IPS-18a (cell line): ENCODE measurements around the gene SH3BP5.

Experiments
- H3K27ac ChIP-seq: one replicate; pipeline ENCODE4 v1.5.1; 2013; ENCODE audit warnings: low read length
- H3K27me3 ChIP-seq: one replicate; pipeline ENCODE4 v1.6.1; 2013; ENCODE audit warnings: mild to moderate bottlenecking, low read length; ENCODE audit not compliant: control insufficient read depth, insufficient read depth
- H3K36me3 ChIP-seq: one replicate; pipeline ENCODE4 v1.6.1; 2013; ENCODE audit warnings: low read depth, low read length; ENCODE audit not compliant: control insufficient read depth
- H3K4me1 ChIP-seq: one replicate; pipeline ENCODE4 v1.6.1; 2013; ENCODE audit warnings: low read depth, low read length; ENCODE audit not compliant: control insufficient read depth
- H3K4me3 ChIP-seq: one replicate; pipeline ENCODE4 v1.5.1; 2013; ENCODE audit warnings: low read length
- H3K9ac ChIP-seq: one replicate; pipeline ENCODE4 v1.6.1; 2013; ENCODE audit warnings: mild to moderate bottlenecking, low read length, moderate library complexity
- H3K9me3 ChIP-seq: one replicate; pipeline ENCODE4 v1.6.1; 2013; ENCODE audit warnings: low read depth, low read length; ENCODE audit not compliant: control insufficient read depth

The SH3BP5 gene

DNA sequence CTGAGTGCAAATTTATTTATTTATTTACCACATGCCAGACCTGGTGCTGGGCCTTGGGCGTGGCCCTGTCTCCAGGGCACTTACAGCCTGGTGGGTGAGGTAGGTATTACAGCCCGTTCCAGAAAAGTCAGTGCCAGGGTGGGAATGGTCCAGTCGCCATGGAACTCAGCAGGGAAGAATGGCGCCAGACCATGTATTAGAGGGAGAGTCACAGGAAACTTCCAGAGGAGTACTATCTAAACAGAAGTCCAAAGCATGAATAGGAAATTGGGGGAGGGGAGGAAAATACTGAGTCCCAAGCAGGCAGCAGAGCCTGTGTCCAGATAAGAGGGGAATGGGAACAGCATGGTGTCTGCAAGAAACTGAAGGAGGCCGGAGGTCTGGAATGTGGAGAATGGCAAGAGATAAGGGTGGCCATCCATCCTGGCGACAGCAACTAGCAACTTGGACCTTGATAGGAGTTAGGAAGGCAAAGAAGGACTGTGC, 27.0 kb downstream of the SH3BP5 start:
- Histone ChIP-seq H3K9me3 (no peaks in the 10 kb centered on the region), H3K36me3 (peaks cover 4% of the 10 kb centered on the region), H3K27me3 (no peaks in the 10 kb centered on the region), H3K4me3 (no peak overlapping the region), H3K9ac (no peak overlapping the region), H3K27ac (no peak overlapping the region), H3K4me1 (peaks cover 20% of the 10 kb centered on the region)

DNA sequence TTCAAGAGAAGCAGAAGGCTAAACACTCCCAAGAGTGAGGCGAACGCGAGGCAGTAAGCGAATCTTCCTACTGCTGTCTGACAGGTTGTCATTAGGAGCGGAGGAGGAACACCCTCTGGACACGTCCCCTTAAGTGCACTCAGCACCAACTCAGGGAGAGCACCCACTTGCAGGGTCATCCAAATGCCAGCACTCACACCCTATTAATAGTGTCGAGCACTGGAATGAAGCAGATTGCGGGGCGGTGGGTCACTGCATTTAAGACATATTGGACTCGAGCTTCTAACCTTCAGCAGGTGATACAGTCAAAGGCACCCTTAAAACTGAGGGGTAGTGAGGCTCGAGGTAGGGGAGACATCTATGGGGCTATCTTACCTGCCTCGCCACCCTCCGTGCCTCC, 28.7 kb downstream of the SH3BP5 start:
- peaks cover 10% of the 10 kb centered on the region for H3K4me1 ChIP-seq
- H3K9me3 ChIP-seq: no peaks in the 10 kb centered on the region
- no peak overlapping the region for H3K4me3 ChIP-seq
- H3K9ac ChIP-seq: no peak overlapping the region
- no peaks in the 10 kb centered on the region for H3K27me3 ChIP-seq
- H3K36me3 ChIP-seq: peaks cover 4% of the 10 kb centered on the region
- H3K27ac ChIP-seq: no peak overlapping the region

DNA sequence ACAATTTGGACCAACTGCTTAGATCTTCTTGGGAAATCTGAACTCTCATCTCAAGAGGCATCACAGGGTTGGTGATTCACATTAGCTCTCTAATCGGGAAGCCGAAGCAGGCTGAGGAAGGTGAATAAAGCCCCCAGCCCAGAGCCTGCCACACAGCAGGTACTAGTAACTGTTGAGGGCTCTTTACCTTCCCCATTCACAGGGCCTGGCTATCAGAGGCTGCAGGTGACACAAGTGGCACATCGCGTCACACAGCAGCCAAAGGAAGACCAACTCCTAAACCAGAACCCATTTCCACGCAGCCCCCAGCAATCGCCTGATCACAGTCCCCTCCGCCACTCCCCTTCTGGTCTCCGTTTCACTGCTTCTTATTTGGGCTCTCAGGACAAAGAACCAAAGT, 29.2 kb downstream of the SH3BP5 start:
- no peaks in the 10 kb centered on the region for H3K27me3 ChIP-seq
- peaks cover 6% of the 10 kb centered on the region for H3K4me1 ChIP-seq
- H3K4me3 ChIP-seq: no peak overlapping the region
- H3K36me3 ChIP-seq: peaks cover 4% of the 10 kb centered on the region
- no peak overlapping the region for H3K27ac ChIP-seq
- no peak overlapping the region for H3K9ac ChIP-seq
- H3K9me3 ChIP-seq: no peaks in the 10 kb centered on the region

DNA sequence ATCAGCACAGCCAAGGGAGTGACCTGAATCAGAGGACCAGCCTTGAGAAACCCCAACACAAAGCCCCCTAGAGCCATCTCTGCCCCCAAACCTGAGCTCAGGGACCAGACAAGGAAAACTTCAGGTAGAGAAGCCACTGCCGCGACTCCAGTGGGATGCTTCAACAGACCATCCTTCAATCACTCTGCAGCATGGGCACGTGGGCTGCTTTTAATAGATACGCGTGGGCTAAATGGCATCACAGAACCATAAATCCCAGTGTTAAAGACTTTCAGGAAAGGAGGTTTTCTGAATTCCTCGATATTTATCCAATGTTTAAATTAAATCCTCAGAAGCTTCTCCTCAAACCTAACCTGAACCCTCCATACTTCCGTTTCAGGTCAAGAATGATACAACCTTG, 30.6 kb downstream of the SH3BP5 start:
- Histone ChIP-seq H3K36me3 (peaks cover 4% of the 10 kb centered on the region), H3K9me3 (no peaks in the 10 kb centered on the region), H3K27me3 (no peaks in the 10 kb centered on the region), H3K27ac (no peak overlapping the region), H3K9ac (no peak overlapping the region), H3K4me1 (peaks cover 3% of the 10 kb centered on the region), H3K4me3 (no peak overlapping the region)

DNA sequence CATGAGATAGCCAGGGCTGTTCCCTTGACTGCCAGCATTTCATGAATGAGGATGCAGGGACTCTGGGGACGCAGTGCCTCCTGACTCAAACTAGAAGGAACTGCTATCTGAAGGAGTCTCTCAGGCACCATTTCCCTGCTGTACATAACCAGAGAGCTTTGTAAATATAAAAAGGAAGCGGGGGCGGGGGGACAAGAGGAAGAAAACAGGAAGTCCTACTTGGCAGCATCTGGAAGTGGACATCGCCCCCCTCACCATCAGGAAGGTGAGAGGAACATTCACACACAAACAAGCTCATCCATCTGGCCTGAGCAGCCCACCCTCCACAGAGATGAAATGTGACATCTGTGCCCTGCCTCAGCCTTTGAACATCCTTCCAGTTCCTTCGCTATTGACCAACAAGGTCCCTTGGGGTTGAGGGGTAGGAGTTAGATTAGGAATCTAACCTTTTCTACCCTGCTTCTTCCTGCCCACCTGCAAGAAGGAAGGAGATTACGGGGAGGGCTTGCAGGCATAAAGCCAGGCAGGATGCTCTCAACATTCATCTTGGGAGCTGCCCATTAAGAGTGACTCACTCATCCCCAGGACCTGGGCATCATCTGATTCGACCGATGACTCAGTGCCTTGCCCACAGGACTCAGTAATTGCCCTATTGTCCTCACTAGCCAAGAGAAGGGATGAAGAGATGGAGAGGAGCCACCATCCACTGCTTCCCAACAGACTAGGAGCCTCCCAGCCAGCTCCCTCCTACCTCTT, 31.9 kb downstream of the SH3BP5 start:
- H3K27ac ChIP-seq: no peak overlapping the region
- peaks cover 4% of the 10 kb centered on the region for H3K36me3 ChIP-seq
- H3K4me3 ChIP-seq: no peak overlapping the region
- H3K9ac ChIP-seq: no peak overlapping the region
- H3K4me1 ChIP-seq: peaks cover 2% of the 10 kb centered on the region
- no peaks in the 10 kb centered on the region for H3K27me3 ChIP-seq
- H3K9me3 ChIP-seq: no peaks in the 10 kb centered on the region

DNA sequence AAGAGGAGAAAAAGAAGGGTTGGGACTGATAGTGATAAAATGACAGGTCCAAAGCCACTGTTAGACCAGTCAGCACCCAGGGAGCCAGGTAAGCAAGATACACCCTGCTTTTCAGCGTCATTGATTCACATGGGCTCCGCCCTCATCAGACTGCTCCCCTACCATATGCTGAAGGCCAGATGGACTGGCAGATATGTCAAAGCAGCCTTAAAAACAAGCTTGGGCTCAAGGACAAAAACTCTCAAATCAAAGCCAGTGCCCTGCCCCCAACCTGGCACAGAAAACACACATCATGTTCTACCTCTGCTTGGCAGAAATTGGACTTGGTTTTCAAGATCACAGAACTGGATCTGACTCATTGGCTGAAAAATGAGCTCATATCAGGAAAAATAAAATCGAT, 33.4 kb downstream of the SH3BP5 start:
- H3K4me3 ChIP-seq: no peak overlapping the region
- no peaks in the 10 kb centered on the region for H3K27me3 ChIP-seq
- H3K36me3 ChIP-seq: peaks cover 4% of the 10 kb centered on the region
- no peak overlapping the region for H3K9ac ChIP-seq
- no peaks in the 10 kb centered on the region for H3K9me3 ChIP-seq
- H3K27ac ChIP-seq: no peak overlapping the region
- no peaks in the 10 kb centered on the region for H3K4me1 ChIP-seq

DNA sequence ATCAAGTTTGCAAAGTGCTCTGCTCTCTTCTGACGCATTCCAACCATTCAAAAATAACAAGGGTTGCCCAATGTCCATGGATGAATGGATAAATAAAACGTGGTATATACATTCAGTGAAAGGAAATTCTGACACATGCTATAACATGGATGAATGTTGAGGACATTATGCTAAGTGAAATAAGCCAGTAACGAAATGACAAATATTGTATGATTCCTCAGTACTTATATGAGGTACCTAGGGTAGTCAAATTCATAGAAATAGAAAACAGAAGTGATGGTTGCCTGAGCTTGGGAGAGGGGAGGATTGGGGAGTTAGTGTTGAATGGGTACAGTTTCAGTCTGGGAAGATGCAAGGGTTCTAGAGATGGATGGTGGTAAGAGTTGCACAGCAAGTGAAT, 33.9 kb downstream of the SH3BP5 start:
- Histone ChIP-seq H3K4me1 (no peaks in the 10 kb centered on the region), H3K27me3 (no peaks in the 10 kb centered on the region), H3K9me3 (no peaks in the 10 kb centered on the region), H3K36me3 (peaks cover 4% of the 10 kb centered on the region), H3K9ac (no peak overlapping the region), H3K27ac (no peak overlapping the region), H3K4me3 (no peak overlapping the region)

DNA sequence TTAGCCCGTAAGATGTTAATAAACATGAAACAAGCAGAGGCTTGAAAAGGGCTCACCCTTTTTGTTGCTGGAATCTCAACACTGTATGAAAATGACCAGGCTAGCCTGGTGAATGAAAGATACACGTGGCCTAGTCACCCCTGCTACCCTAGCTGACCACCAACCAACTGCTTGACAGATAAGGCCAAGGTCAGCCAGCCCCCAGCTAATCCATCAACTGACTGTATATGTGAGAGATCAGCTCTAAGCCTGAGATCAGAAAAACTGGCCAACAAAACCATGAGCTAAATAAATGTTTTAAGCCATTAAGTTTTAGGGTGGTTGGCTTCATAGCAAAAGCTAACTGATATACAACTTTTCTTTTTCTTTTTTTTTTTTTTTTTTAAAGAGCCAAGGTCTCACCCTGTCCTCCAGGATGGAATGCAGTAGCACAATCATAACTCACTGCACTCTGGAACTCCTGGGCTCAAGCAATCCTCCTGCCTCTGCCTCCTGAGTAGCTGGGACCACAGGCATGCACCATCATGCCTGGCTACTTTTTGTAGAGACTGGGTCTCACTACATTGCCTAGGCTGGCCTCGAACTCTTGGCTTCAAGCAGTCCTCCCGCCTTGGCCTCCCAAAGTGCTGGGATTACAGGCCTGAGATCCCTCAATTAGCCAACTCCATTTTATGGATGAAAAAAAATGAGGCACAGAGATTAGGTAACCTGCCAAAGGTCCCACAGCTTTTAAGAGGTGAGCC, 34.6 kb downstream of the SH3BP5 start:
- Histone ChIP-seq H3K27ac (no peak overlapping the region), H3K4me1 (no peaks in the 10 kb centered on the region)

DNA sequence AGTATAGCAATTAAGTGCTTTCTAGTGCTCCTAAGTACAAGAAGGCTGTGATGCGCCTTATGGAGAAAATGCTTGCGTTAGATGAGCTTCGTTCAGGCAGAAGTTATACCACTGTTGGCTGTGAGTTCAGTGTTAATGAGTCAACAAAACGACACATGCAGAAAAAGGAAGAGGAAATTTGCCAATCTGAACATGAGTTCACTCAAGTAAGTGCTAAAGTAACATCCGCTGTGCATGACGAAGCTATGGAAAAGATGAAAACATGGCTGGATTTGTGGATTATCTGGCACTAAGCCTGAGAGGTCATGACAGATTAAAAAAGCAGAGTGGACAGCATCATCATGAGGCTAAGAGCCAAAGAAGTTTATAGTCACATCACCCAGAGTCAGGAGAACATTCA, 36.9 kb downstream of the SH3BP5 start:
- Histone ChIP-seq H3K27ac (no peak overlapping the region), H3K9me3 (no peaks in the 10 kb centered on the region), H3K27me3 (no peaks in the 10 kb centered on the region), H3K4me3 (no peak overlapping the region), H3K36me3 (no peaks in the 10 kb centered on the region), H3K9ac (no peak overlapping the region), H3K4me1 (no peaks in the 10 kb centered on the region)

More for the DNA sequence above, 34.6 kb downstream of the SH3BP5 start:
- peaks cover 4% of the 10 kb centered on the region for H3K36me3 ChIP-seq
- H3K4me3 ChIP-seq: no peak overlapping the region
- no peaks in the 10 kb centered on the region for H3K27me3 ChIP-seq
- no peaks in the 10 kb centered on the region for H3K9me3 ChIP-seq
- H3K9ac ChIP-seq: no peak overlapping the region

DNA sequence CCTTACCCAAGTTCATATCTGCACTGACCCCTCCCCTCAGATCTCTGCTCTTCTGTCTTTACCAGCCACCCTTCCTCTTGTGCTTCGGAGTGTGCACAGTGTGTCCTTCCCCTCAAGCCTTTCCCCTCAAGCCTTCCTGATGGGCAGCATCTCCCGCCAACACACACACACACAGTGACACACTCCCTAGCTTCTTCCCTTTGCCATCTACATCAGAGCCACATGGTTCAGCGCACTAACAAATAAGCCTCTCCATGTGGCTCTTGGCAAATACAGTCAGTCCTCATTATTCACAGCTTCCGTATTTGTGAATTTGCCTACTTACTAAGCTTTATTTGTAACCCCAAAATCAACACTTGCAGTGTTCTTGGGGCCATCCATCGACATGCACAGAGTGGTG, 37.5 kb downstream of the SH3BP5 start:
- no peaks in the 10 kb centered on the region for H3K36me3 ChIP-seq
- H3K9me3 ChIP-seq: no peaks in the 10 kb centered on the region
- H3K27ac ChIP-seq: no peak overlapping the region
- no peaks in the 10 kb centered on the region for H3K4me1 ChIP-seq
- H3K4me3 ChIP-seq: no peak overlapping the region
- no peaks in the 10 kb centered on the region for H3K27me3 ChIP-seq
- no peak overlapping the region for H3K9ac ChIP-seq

DNA sequence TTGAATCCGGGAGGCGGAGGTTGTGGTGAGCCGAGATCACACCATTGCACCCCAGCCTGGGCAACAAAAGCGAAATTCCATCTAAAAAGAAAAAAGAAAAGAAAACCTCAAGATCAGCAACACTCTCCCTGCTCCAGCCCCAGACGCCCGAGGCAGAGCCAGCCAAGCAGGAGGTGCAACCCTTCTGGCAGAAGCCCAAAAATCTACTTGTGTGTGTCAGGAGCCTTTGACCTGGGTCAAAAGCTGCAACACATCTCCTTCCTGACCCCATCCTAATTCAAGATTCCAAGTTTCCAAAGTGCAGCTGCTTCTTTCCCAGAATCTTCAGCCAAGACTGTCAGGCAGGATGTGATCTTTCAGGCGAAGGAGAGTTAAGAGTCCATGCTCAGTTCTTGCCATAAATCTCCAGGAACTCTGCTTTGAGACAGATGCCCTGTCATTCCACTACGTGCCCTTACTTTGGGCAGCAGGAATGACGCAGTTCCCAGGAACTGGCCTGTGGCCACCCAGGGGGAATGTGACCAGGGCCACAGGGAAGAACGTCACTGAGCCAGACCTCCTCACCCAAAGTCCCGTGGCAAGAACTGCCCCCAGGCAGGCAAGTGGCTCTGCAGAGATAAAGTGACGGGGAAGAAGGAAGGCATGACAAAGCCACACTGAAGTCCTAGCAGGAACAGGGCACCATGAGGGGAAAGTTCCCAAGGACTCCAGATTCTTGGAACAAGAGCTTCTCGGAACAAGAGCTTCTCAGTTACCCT, 39.4 kb downstream of the SH3BP5 start:
- Histone ChIP-seq H3K9ac (no peak overlapping the region), H3K4me3 (no peak overlapping the region), H3K27me3 (no peaks in the 10 kb centered on the region), H3K4me1 (no peaks in the 10 kb centered on the region), H3K9me3 (no peaks in the 10 kb centered on the region), H3K27ac (no peak overlapping the region), H3K36me3 (no peaks in the 10 kb centered on the region)
